Ascending aorta (tissue), 2 donors: ENCODE measurements around the gene TRANK1. TPM values are rescaled to one million over a fixed set of nuclear protein-coding genes. Genes with fewer than 3 reads are reported as not detected.
A peak's percentile ranks its signal among the peaks of the same experiment; 100 is the strongest.

Source experiments
- DNase-seq, 2 donors: peaks; one replicate each; pipeline ENCODE4 v3.0.0-alpha.2; 2019; ENCODE audit warnings: low spot score in 2 of 2
- H3K27ac ChIP-seq, 2 donors: fragments of 200-600 bp; sonication (generic); one replicate each; pipeline ENCODE4 v1.5.1; 2016 to 2017; ENCODE audit warnings: mild to moderate bottlenecking in 1 of 2
- H3K27me3 ChIP-seq: fragments of 200-600 bp; sonication (generic); one replicate; pipeline ENCODE4 v1.5.1; 2017
- H3K36me3 ChIP-seq, 2 donors: fragments of 200-600 bp; sonication (generic); one replicate each; pipeline ENCODE4 v1.5.1; 2016
- H3K4me1 ChIP-seq, 2 donors: fragments of 200-600 bp; sonication (generic); one replicate each; pipeline ENCODE4 v1.5.1; 2016 to 2017; ENCODE audit warnings: mild to moderate bottlenecking in 1 of 2
- H3K4me3 ChIP-seq, 2 donors: fragments of 200-600 bp; sonication (generic); one replicate each; pipeline ENCODE4 v1.5.1; 2016 to 2017; ENCODE audit warnings: mild to moderate bottlenecking in 1 of 2
- H3K9me3 ChIP-seq, 2 donors: fragments of 200-600 bp; sonication (generic); one replicate each; pipeline ENCODE4 v1.5.1; 2016
- intact Hi-C: fragments of 100-400 bp; cut with DNase I; formaldehyde crosslinking; loops from one replicate; pipeline ENCODE4 v1.15.1; 2023
- total RNA-seq: library from RNA; depleted of rRNA; stranded (reverse); fragments of >200 nt; gene quantifications from one replicate; pipeline ENCODE4 v1.1.0, GENCODE V29; 2016
- TF ChIP-seq, protein P1 (sequence below), 3 experiments: fragments of 200-600 bp in 2 of 3; fragments of 450-650 bp in 1 of 3; sonication (generic) in 2 of 3; IDR thresholded peaks; one replicate each; pipeline ENCODE4 v1.5.1; 2016 to 2019; ENCODE audit warnings: antibody characterized with exemption in 3 of 3, mild to moderate bottlenecking in 1 of 3, moderate library complexity in 1 of 3

TRANK1 gene
- total RNA-seq, 1 donor from 2014 or later: 14.8 TPM

DNA sequence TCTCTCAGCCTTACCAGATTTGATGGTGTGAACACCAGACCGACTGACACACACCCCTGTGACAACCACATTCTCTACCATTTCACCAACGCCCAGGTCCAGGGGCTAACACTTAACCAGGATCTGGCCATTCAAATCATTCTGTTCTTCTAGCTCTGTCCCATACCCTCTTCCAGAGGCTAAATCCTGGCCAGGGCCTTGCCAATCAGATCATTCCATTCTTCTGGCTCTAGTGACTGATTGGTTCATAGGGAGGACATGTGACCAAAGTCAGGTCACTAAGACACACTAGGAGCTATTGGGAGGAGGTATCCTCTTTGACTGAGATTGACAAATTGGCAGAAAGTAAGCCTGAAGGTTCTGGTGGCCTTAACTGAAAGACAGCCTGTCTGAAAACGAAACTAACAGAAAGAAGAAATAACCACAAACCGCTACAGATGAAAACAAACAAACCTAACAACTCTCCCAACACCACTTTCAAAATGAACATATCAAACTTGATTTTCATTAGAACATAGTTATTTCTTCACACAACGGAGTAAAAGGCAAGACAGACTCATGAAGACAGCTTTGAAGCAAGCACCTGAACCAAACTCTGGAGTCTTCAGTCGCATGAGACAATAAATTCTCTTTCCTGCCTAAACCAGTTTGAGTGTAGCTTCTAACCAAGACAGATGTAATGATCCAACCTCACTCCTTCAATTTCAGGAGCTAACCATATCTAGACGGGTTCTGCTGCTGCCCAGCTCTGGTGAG, 68.5 kb downstream of the TRANK1 start:
- Histone ChIP-seq H3K4me3 (no peak overlapping the region), H3K36me3 (no peaks in the 10 kb centered on the region), H3K27ac (no peak overlapping the region), H3K9me3 (no peaks in the 10 kb centered on the region), H3K4me1 (no peaks in the 10 kb centered on the region), H3K27me3 (no peaks in the 10 kb centered on the region)
- intact Hi-C loops: no loop called here
- TF ChIP-seq, protein P1, sequence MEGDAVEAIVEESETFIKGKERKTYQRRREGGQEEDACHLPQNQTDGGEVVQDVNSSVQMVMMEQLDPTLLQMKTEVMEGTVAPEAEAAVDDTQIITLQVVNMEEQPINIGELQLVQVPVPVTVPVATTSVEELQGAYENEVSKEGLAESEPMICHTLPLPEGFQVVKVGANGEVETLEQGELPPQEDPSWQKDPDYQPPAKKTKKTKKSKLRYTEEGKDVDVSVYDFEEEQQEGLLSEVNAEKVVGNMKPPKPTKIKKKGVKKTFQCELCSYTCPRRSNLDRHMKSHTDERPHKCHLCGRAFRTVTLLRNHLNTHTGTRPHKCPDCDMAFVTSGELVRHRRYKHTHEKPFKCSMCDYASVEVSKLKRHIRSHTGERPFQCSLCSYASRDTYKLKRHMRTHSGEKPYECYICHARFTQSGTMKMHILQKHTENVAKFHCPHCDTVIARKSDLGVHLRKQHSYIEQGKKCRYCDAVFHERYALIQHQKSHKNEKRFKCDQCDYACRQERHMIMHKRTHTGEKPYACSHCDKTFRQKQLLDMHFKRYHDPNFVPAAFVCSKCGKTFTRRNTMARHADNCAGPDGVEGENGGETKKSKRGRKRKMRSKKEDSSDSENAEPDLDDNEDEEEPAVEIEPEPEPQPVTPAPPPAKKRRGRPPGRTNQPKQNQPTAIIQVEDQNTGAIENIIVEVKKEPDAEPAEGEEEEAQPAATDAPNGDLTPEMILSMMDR (IDR thresholded peaks at IDR 0.05): no peak
- DNase-seq: no peak

DNA sequence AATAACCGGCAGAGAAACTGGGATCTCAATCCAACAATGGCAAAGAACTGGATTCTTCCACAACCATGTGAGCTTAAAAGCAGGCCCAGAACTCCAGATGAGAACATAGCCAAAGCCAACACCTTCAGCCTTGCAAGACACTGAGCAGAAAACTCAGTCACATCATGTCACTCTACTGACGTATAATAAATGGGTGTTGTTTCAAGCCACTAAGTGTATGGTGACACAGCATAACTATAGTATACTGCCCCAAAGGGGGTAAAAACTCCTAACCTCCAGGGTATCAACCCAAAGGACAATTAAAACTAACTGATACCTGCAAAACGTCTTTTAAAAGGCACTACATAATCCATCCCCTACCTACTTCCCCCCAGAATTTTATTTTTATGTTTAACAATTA, 69.5 kb downstream of the TRANK1 start:
- intact Hi-C loops: no loop called here
- no peaks in the 10 kb centered on the region for H3K27me3 ChIP-seq
- no peaks in the 10 kb centered on the region for H3K9me3 ChIP-seq
- no peaks in the 10 kb centered on the region for H3K36me3 ChIP-seq
- TF ChIP-seq, protein P1 (IDR thresholded peaks at IDR 0.05): no peak
- no peak overlapping the region for H3K4me3 ChIP-seq
- no peak overlapping the region for H3K27ac ChIP-seq
- DNase-seq: no peak
- no peaks in the 10 kb centered on the region for H3K4me1 ChIP-seq

DNA sequence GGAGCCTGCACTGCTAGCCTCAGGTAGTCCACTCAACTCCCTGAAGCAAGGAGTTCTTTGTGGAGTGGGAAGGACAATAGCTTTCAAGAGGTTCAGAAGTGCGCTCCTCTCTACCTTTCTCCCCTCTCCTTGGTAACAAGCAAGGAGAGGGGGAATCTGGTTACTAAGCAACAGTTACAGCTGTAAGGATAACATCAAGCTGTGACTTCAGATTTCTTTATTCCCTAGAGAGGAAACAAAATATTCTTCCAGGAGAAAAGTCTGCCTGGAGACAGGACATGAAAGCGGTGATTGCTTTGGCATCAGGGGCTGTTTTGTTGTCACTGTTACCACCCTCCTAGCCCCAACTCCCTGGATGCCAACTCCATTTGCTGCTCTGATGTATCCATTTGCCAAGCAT, 70.4 kb downstream of the TRANK1 start:
- no peak for DNase-seq
- Histone ChIP-seq H3K4me1 (no peaks in the 10 kb centered on the region), H3K9me3 (no peaks in the 10 kb centered on the region), H3K27ac (no peak overlapping the region), H3K4me3 (no peak overlapping the region), H3K36me3 (no peaks in the 10 kb centered on the region), H3K27me3 (no peaks in the 10 kb centered on the region)
- intact Hi-C loops: no loop called here
- TF ChIP-seq, protein P1 (IDR thresholded peaks at IDR 0.05): no peak

DNA sequence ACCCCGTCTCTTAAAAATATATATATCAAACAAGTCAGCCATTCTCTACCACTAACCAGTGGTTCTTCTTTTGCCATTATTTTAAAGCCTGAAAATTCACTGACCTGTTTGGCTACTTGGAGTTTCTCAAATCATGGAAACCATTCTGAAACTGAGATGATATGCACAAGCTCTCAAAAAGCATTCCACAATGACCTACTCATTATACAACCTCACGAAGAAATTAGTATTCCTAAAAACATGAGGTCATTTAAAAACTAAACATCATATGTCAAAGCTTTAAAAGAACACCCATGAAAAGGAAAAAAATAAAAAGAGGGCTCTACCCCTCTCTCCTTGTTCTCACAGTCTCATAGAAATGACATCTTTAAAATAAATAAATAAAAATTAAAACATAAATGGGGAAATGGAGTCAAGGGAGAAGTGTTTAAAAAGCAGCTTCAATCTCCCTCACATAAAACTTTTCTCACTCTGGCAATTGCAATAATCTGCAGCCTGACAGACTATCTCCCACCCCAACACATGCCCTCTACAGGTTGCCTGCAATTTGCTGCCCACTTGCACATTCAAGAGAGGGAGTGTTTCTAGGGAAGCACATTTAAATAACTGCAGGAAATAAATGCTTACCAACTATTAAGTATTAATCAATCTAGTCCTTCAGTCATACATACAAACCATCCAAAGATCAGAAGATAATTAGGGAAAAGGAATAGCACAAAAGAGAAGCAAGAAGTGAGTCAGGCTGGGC, 73.3 kb downstream of the TRANK1 start:
- TF ChIP-seq, protein P1 (IDR thresholded peaks at IDR 0.05): no peak
- intact Hi-C loops: no loop called here

DNA sequence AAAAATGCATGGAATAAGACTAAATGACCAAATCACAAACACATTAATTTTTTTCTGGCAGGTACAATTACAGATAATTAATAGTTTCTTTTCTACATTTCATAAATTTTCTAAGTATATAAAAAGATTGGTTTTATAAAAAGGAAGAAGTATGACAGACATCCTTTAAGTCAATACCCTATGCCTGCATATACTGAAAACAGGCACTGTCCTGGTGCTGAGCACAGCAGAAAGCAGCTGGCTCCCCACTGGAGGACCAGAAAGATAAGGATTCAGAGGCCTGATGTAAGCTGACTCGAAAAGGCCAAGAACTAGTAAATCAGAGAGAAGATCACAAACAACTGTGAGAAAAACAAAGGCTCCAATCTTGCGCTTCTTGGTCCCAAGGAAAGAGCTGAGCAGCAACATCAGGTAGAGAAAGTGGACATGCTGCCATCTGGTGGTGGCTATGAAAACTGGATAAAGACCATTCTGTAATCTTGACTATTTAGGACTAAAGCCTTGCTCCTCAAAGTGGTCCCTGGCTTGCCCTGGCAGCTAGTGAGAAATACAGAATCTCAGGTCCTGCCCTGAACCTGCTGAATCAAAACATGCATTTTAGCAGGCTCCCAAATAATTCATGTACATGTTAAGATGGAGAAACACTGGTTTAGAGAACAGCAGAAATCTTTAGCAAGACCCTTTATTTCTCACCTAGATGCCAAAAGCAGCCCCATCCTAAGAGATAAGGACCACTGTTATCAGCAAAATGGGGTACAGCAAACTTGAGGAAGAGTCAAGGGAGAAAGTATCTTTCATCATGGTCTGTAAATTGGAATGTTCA, 76.0 kb downstream of the TRANK1 start:
- Histone ChIP-seq H3K4me3 (no peak overlapping the region), H3K4me1 (no peaks in the 10 kb centered on the region), H3K27me3 (no peaks in the 10 kb centered on the region), H3K9me3 (no peaks in the 10 kb centered on the region), H3K36me3 (no peaks in the 10 kb centered on the region), H3K27ac (no peak overlapping the region)
- DNase-seq: no peak
- intact Hi-C loops: loop anchor here (1.0 to 2.0 kb wide), 2 partner anchors 140 to 903 kb away; no protein-coding TSS in a partner anchor
- TF ChIP-seq, protein P1 (IDR thresholded peaks at IDR 0.05): peak; percentile 50 to 82 (median 66)

More for the DNA sequence above, 73.3 kb downstream of the TRANK1 start:
- Histone ChIP-seq H3K4me1 (no peaks in the 10 kb centered on the region), H3K4me3 (no peak overlapping the region), H3K9me3 (no peaks in the 10 kb centered on the region), H3K27ac (no peak overlapping the region), H3K36me3 (no peaks in the 10 kb centered on the region), H3K27me3 (no peaks in the 10 kb centered on the region)
- DNase-seq: no peak
